CD8-positive, alpha-beta memory T cell (primary cell): ENCODE results near the gene HPS1. TPM values are rescaled to one million over a fixed set of nuclear protein-coding genes. Genes with fewer than 3 reads are reported as not detected.

Experiments used
- CTCF ChIA-PET: fragments of 350-600 bp; sonication (Branson Sonifier 250); formaldehyde crosslinking; loops from one replicate; lab custom pipeline; 2021; ENCODE audit warnings: antibody characterized with exemption; lab: Charles Lee
- POLR2A ChIA-PET: fragments of 350-600 bp; sonication (Branson Sonifier 250); formaldehyde crosslinking; loops from one replicate; lab custom pipeline; 2021; ENCODE audit warnings: antibody characterized with exemption; lab: Charles Lee
- DNase-seq, 5 donors: peaks; one replicate each; pipeline versions ENCODE4 v3.0.0 to v3.0.0-alpha.2; 2020 to 2022; ENCODE audit warnings: mixed read lengths in 1 of 5
- H3K27ac ChIP-seq: one replicate; pipeline ENCODE4 v1.7.0; 2013; ENCODE audit warnings: low read depth, mild to moderate bottlenecking, low read length, moderate library complexity
- H3K27me3 ChIP-seq: 2 replicates; pipeline ENCODE4 v1.7.0; 2013; ENCODE audit warnings: low read length, mild to moderate bottlenecking; ENCODE audit not compliant: insufficient read depth, poor library complexity, severe bottlenecking
- H3K36me3 ChIP-seq: 2 replicates; pipeline ENCODE4 v1.7.0; 2013; ENCODE audit warnings: mild to moderate bottlenecking, low read length, moderate library complexity; ENCODE audit not compliant: insufficient read depth
- H3K4me1 ChIP-seq: 2 replicates; pipeline ENCODE4 v1.7.0; 2013; ENCODE audit warnings: mild to moderate bottlenecking, low read length, moderate library complexity; ENCODE audit not compliant: insufficient read depth
- H3K4me3 ChIP-seq: 2 replicates; pipeline ENCODE4 v1.7.0; 2013; ENCODE audit warnings: mild to moderate bottlenecking, low read length
- H3K9me3 ChIP-seq: 2 replicates; pipeline ENCODE4 v1.7.0; 2013; ENCODE audit warnings: mild to moderate bottlenecking, low read length
- H3K27ac Mint-ChIP-seq, 8 donors: one replicate each; pipeline ENCODE4 v1.8.0; 2020 to 2021; ENCODE audit warnings: mixed read lengths in 8 of 8, mild to moderate bottlenecking in 6 of 8, inconsistent platforms in 3 of 8, moderate library complexity in 3 of 8
- H3K27me3 Mint-ChIP-seq, 2 donors: one replicate each; pipeline ENCODE4 v1.8.0; 2020 to 2021; ENCODE audit warnings: mixed read lengths in 2 of 2, mild to moderate bottlenecking in 1 of 2, moderate library complexity in 1 of 2
- H3K36me3 Mint-ChIP-seq, 3 donors: one replicate each; pipeline ENCODE4 v1.8.0; 2020 to 2021; ENCODE audit warnings: mixed read lengths in 3 of 3, inconsistent platforms in 1 of 3, mild to moderate bottlenecking in 1 of 3
- H3K4me1 Mint-ChIP-seq, 3 donors: one replicate each; pipeline ENCODE4 v1.8.0; 2020 to 2021; ENCODE audit warnings: mixed read lengths in 3 of 3, inconsistent platforms in 1 of 3, mild to moderate bottlenecking in 1 of 3
- H3K4me3 Mint-ChIP-seq, 7 donors: one replicate each; pipeline ENCODE4 v1.8.0; 2020 to 2021; ENCODE audit warnings: mixed read lengths in 7 of 7, mild to moderate bottlenecking in 6 of 7, moderate library complexity in 4 of 7, inconsistent platforms in 2 of 7
- H3K9me3 Mint-ChIP-seq, 5 donors: one replicate each; pipeline ENCODE4 v1.8.0; 2020 to 2022; ENCODE audit warnings: mixed read lengths in 5 of 5, mild to moderate bottlenecking in 3 of 5, moderate library complexity in 2 of 5, inconsistent platforms in 1 of 5
- polyA plus RNA-seq: library from polyadenylated mRNA; unstranded; fragments of 300-500 nt; fragmentation: Illumina TruSeq; gene quantifications from one replicate; pipeline ENCODE4 v1.2.3, GENCODE V29; 2021
- total RNA-seq, 2 experiments: library from RNA; stranded (reverse); gene quantifications; one replicate each; pipeline ENCODE4 v1.2.3, GENCODE V29; 2021

The HPS1 gene
- total and polyA plus RNA-seq, 3 experiments from 2014 or later = 50.5 to 89.8 (median 58.3) TPM

- Mint-ChIP-seq H3K4me3 (no peak overlapping the region), H3K9me3 (no peaks in the 10 kb centered on the region), H3K36me3 (peaks cover 2 to 79% (median 7%) of the 10 kb centered on the region in 3 donors), H3K27me3 (no peaks in the 10 kb centered on the region), H3K27ac (peak overlapping the region in 3 of 8 donors; percentile 37 to 74 (median 58)), H3K4me1 (no peaks in the 10 kb centered on the region)
- Histone ChIP-seq H3K27ac (no peak overlapping the region), H3K27me3 (no peaks in the 10 kb centered on the region), H3K4me1 (no peaks in the 10 kb centered on the region), H3K9me3 (no peaks in the 10 kb centered on the region), H3K4me3 (no peak overlapping the region), H3K36me3 (peaks cover 14% of the 10 kb centered on the region)
- ChIA-PET CTCF (interaction anchor here (0.7 to 1.8 kb wide), 9 partner anchors 9 to 38 kb away, joined by 3 to 13 read pairs (median 6); partner anchors contain the start of gene PYROXD2), POLR2A (no interaction called here)
- DNase-seq = peak; percentile 9 to 56 (median 18)
These were observed 21.0 kb downstream of the HPS1 start for GRCh38 chr10:98425511-98426352.

- no peaks in the 10 kb centered on the region for H3K9me3 ChIP-seq
- peak overlapping the region in 3 of 8 donors; percentile 55 to 79 (median 57) for H3K27ac Mint-ChIP-seq
- no peak overlapping the region for H3K4me3 Mint-ChIP-seq
- no peaks in the 10 kb centered on the region for H3K9me3 Mint-ChIP-seq
- DNase-seq = peak in 1 of 5 donors; percentile 26
- no peaks in the 10 kb centered on the region for H3K4me1 ChIP-seq
- peaks cover 0 to 76% (median 3%) of the 10 kb centered on the region in 3 donors for H3K36me3 Mint-ChIP-seq
- no peak overlapping the region for H3K4me3 ChIP-seq
- peaks cover 18% of the 10 kb centered on the region for H3K36me3 ChIP-seq
- H3K27me3 ChIP-seq = no peaks in the 10 kb centered on the region
- H3K27ac ChIP-seq = no peak overlapping the region
- H3K4me1 Mint-ChIP-seq = no peaks in the 10 kb centered on the region
- ChIA-PET POLR2A (no interaction called here), CTCF (interaction anchor here (1.5 to 1.8 kb wide), 6 partner anchors 10 to 33 kb away, joined by 6 to 13 read pairs (median 6); partner anchors contain the start of gene PYROXD2)
- no peaks in the 10 kb centered on the region for H3K27me3 Mint-ChIP-seq
These were observed 22.2 kb downstream of the HPS1 start for GRCh38 chr10:98424295-98425254.

GRCh38 chr10:98423691-98424120, 23.0 kb downstream of the HPS1 start:
- H3K36me3 Mint-ChIP-seq = peaks cover 0 to 80% (median 6%) of the 10 kb centered on the region in 3 donors
- H3K4me1 Mint-ChIP-seq = no peaks in the 10 kb centered on the region
- no peaks in the 10 kb centered on the region for H3K9me3 ChIP-seq
- no peak overlapping the region for H3K27ac ChIP-seq
- peaks cover 19% of the 10 kb centered on the region for H3K36me3 ChIP-seq
- POLR2A ChIA-PET = no interaction called here
- no peaks in the 10 kb centered on the region for H3K4me1 ChIP-seq
- CTCF ChIA-PET = no interaction called here
- H3K4me3 ChIP-seq = no peak overlapping the region
- H3K27ac Mint-ChIP-seq = peak overlapping the region in 1 of 8 donors; percentile 79
- no peaks in the 10 kb centered on the region for H3K27me3 Mint-ChIP-seq
- H3K27me3 ChIP-seq = no peaks in the 10 kb centered on the region
- peak in 1 of 5 donors; percentile 32 for DNase-seq
- no peak overlapping the region for H3K4me3 Mint-ChIP-seq
- H3K9me3 Mint-ChIP-seq = no peaks in the 10 kb centered on the region

- ChIA-PET POLR2A (no interaction called here), CTCF (interaction anchor here (1.2 kb wide), 1 partner anchor 12 kb away, joined by 3 read pairs; no protein-coding TSS in a partner anchor)
- Histone ChIP-seq H3K27me3 (no peaks in the 10 kb centered on the region), H3K4me3 (no peak overlapping the region), H3K27ac (no peak overlapping the region), H3K4me1 (no peaks in the 10 kb centered on the region), H3K9me3 (no peaks in the 10 kb centered on the region), H3K36me3 (peaks cover 14% of the 10 kb centered on the region)
- peaks cover 0 to 81% (median 7%) of the 10 kb centered on the region in 3 donors for H3K36me3 Mint-ChIP-seq
- H3K27me3 Mint-ChIP-seq = no peaks in the 10 kb centered on the region
- H3K4me3 Mint-ChIP-seq = no peak overlapping the region
- no peaks in the 10 kb centered on the region for H3K4me1 Mint-ChIP-seq
- H3K27ac Mint-ChIP-seq = peak overlapping the region in 1 of 8 donors; percentile 32
- DNase-seq = peak in 1 of 5 donors; percentile 26
- H3K9me3 Mint-ChIP-seq = no peaks in the 10 kb centered on the region
These were observed 24.6 kb downstream of the HPS1 start for GRCh38 chr10:98422182-98422581.

GRCh38 chr10:98420786-98421185, 25.9 kb downstream of the HPS1 start:
- H3K36me3 ChIP-seq = peaks cover 14% of the 10 kb centered on the region
- CTCF ChIA-PET = no interaction called here
- H3K9me3 Mint-ChIP-seq = no peaks in the 10 kb centered on the region

GRCh38 chr10:98419469-98420261, 27.1 kb downstream of the HPS1 start:
- Mint-ChIP-seq H3K4me3 (no peak overlapping the region), H3K36me3 (peaks cover 0 to 77% (median 9%) of the 10 kb centered on the region in 3 donors), H3K27ac (peak overlapping the region in 2 of 8 donors; percentile 36 to 84), H3K4me1 (peaks cover 6 to 10% (median 7%) of the 10 kb centered on the region in 3 donors), H3K9me3 (no peaks in the 10 kb centered on the region), H3K27me3 (no peaks in the 10 kb centered on the region)
- Histone ChIP-seq H3K36me3 (peaks cover 14% of the 10 kb centered on the region), H3K27ac (no peak overlapping the region), H3K4me1 (peaks cover 8% of the 10 kb centered on the region), H3K9me3 (no peaks in the 10 kb centered on the region), H3K27me3 (no peaks in the 10 kb centered on the region), H3K4me3 (no peak overlapping the region)
- ChIA-PET POLR2A (no interaction called here), CTCF (no interaction called here)
- peak in 1 of 5 donors; percentile 25 for DNase-seq

More at GRCh38 chr10:98420786-98421185, 25.9 kb downstream of the HPS1 start:
- Histone ChIP-seq H3K9me3 (no peaks in the 10 kb centered on the region), H3K27me3 (no peaks in the 10 kb centered on the region), H3K4me1 (no peaks in the 10 kb centered on the region), H3K27ac (no peak overlapping the region), H3K4me3 (no peak overlapping the region)
- peak in 1 of 5 donors; percentile 30 for DNase-seq
- Mint-ChIP-seq H3K4me1 (peaks cover 0 to 1% (median 0%) of the 10 kb centered on the region in 3 donors), H3K4me3 (no peak overlapping the region), H3K27me3 (no peaks in the 10 kb centered on the region), H3K27ac (peak overlapping the region in 2 of 8 donors; percentile 46 to 47), H3K36me3 (peaks cover 0 to 85% (median 9%) of the 10 kb centered on the region in 3 donors)
- POLR2A ChIA-PET = no interaction called here
